PC-3 (cell line): ENCODE results near the gene DCUN1D4.

Source experiments
- CTCF ChIP-seq: fragments of 300-600 bp; sonication (generic); conservative IDR thresholded peaks from 2 replicates; pipeline ENCODE4 v1.5.1; 2017; ENCODE audit warnings: antibody characterized with exemption, low read depth, mild to moderate bottlenecking, low read length
- EZH2phosphoT487 ChIP-seq: fragments of 300-600 bp; sonication (generic); IDR thresholded peaks from 2 replicates; pipeline ENCODE4 v1.6.1; 2018; ENCODE audit warnings: mild to moderate bottlenecking, antibody characterized with exemption, low read length, borderline replicate concordance

- TF ChIP-seq EZH2phosphoT487: no peak
- TF ChIP-seq CTCF: no peak
These were observed 27.7 kb downstream of the DCUN1D4 start for GRCh38 chr4:51870441-51871188.
